Right lobe of liver (tissue), 4 donors: ENCODE results near the gene MFSD6.

Experiments
- CTCF ChIP-seq, 4 donors: fragments of 200-600 bp in 3 of 4; fragments of 450-650 bp in 1 of 4; IDR thresholded peaks; one replicate each; pipeline versions ENCODE4 v1.5.1 to v1.8.0; 2016 to 2022; ENCODE audit warnings: antibody characterized with exemption in 4 of 4, mild to moderate bottlenecking in 2 of 4
- POLR2A ChIP-seq: fragments of 450-650 bp; IDR thresholded peaks from one replicate; pipeline ENCODE4 v1.6.1; 2017; ENCODE audit warnings: antibody characterized with exemption, mild to moderate bottlenecking
- donor health status: DM: no; HTN: no; CAD: no.
- donor health status: DM: no; HTN: no; CAD: no.
- donor health status: DM: no; HTN: yes; CAD: no.

GRCh38 chr2:190550137-190550536 is 142.0 kb downstream of the MFSD6 start:
- TF ChIP-seq CTCF (IDR thresholded peaks at IDR 0.05) (no peak), POLR2A (no peak)
